Endothelial cell of umbilical vein (primary cell): ENCODE data around the gene DLD. TPM values are rescaled to one million over a fixed set of nuclear protein-coding genes. Genes with fewer than 3 reads are reported as not detected.

Source experiments
- BruUV-seq: library from RNA; stranded (reverse); fragments of 400-500 nt; replicated peaks from 2 replicates; lab custom pipeline; 2021; lab: Mats Ljungman, UMichigan
- CTCF ChIA-PET: fragments of 300-600, 350-600 bp; sonication (Branson Sonifier 250); formaldehyde crosslinking; loops from one replicate; lab custom pipeline; 2021; ENCODE audit warnings: antibody characterized with exemption, inconsistent platforms; lab: Charles Lee
- POLR2A ChIA-PET: fragments of 300-600, 350-600 bp; sonication (Branson Sonifier 250); formaldehyde crosslinking; loops from one replicate; lab custom pipeline; 2021; ENCODE audit warnings: antibody characterized with exemption, inconsistent platforms; lab: Charles Lee
- DNase-seq: peaks from one replicate; pipeline ENCODE4 v3.0.0-alpha.2; 2011; ENCODE audit warnings: low read depth, low spot score
- FAIRE-seq: peaks from 2 replicates; lab custom pipeline; 2011; peaks lifted over from hg19 to GRCh38; lab: Jason Lieb, UNC
- H2AFZ ChIP-seq: 2 replicates; pipeline ENCODE4 v1.6.0; 2012; ENCODE audit warnings: low read depth, low read length, control low read depth, inconsistent platforms
- H3K27ac ChIP-seq: 2 replicates; pipeline ENCODE4 v1.5.1; 2011; ENCODE audit warnings: low read depth, mild to moderate bottlenecking, control low read depth, low read length, moderate library complexity; ENCODE audit not compliant: insufficient read depth
- H3K27me3 ChIP-seq, 2 experiments: 2 replicates each; pipeline versions ENCODE4 v1.6.0 to v1.6.1; 2011; ENCODE audit warnings: low read length in 2 of 2, mixed read lengths in 1 of 2; ENCODE audit not compliant: control insufficient read depth in 2 of 2, insufficient read depth in 2 of 2
- H3K36me3 ChIP-seq, 2 experiments: 2 replicates in 1 of 2; 3 replicates in 1 of 2; pipeline ENCODE4 v1.5.1; 2011; ENCODE audit warnings: low read length in 2 of 2, mild to moderate bottlenecking in 1 of 2, moderate library complexity in 1 of 2; ENCODE audit not compliant: control insufficient read depth in 2 of 2, insufficient read depth in 2 of 2; ENCODE audit errors: extremely low read depth in 1 of 2
- H3K4me1 ChIP-seq: 3 replicates; pipeline ENCODE4 v1.5.1; 2011; ENCODE audit warnings: mild to moderate bottlenecking, low read length; ENCODE audit not compliant: control insufficient read depth, insufficient read depth; ENCODE audit errors: extremely low read depth
- H3K4me2 ChIP-seq: 2 replicates; pipeline ENCODE4 v1.6.1; 2011; ENCODE audit warnings: low read length, control low read depth, mixed read lengths; ENCODE audit not compliant: insufficient read depth
- H3K4me3 ChIP-seq, 3 experiments: fragments of 200-600 bp in 1 of 3; sonication (generic), shearing (Covaris generic) in 1 of 3; replicated peaks in 1 of 3; 2 replicates each; pipeline ENCODE4 v1.5.1; 2011 to 2016; ENCODE audit warnings: control low read depth in 3 of 3, low read length in 3 of 3, mild to moderate bottlenecking in 2 of 3, inconsistent platforms in 1 of 3, low read depth in 1 of 3, moderate library complexity in 1 of 3; ENCODE audit not compliant: insufficient read depth in 1 of 3
- H3K79me2 ChIP-seq: 2 replicates; pipeline ENCODE4 v1.6.0; 2012; ENCODE audit warnings: low read length, inconsistent platforms; ENCODE audit not compliant: control insufficient read depth, insufficient read depth
- H3K9ac ChIP-seq: replicated peaks from 2 replicates; pipeline ENCODE3; 2011; ENCODE audit warnings: low read length, control low read depth; ENCODE audit not compliant: insufficient read depth; ENCODE audit errors: extremely low read depth
- H3K9me1 ChIP-seq: replicated peaks from 3 replicates; pipeline ENCODE4 v1.6.0; 2011; ENCODE audit warnings: mild to moderate bottlenecking, low read length; ENCODE audit not compliant: control insufficient read depth, insufficient read depth; ENCODE audit errors: extremely low read depth
- H3K9me3 ChIP-seq: replicated peaks from 2 replicates; pipeline ENCODE4 v1.5.1; 2012; ENCODE audit warnings: low read length, inconsistent platforms; ENCODE audit not compliant: control insufficient read depth, insufficient read depth
- H4K20me1 ChIP-seq: replicated peaks from 2 replicates; pipeline ENCODE3; 2011; ENCODE audit warnings: mild to moderate bottlenecking, low read length; ENCODE audit not compliant: control insufficient read depth, insufficient read depth; ENCODE audit errors: extremely low read depth
- EZH2 ChIP-seq: IDR thresholded peaks from 2 replicates; pipeline ENCODE4 v1.6.1; 2012; ENCODE audit warnings: borderline replicate concordance, low read depth, mild to moderate bottlenecking, moderate library complexity, low read length, inconsistent platforms; ENCODE audit not compliant: severe bottlenecking
- FOS ChIP-seq: IDR thresholded peaks from 2 replicates; pipeline ENCODE4 v1.6.1; 2011; ENCODE audit warnings: mild to moderate bottlenecking, low read length, moderate library complexity, borderline replicate concordance; ENCODE audit not compliant: insufficient read depth
- GATA2 ChIP-seq: IDR thresholded peaks from 2 replicates; pipeline ENCODE4 v1.7.0; 2011; ENCODE audit warnings: low read depth, mild to moderate bottlenecking, moderate library complexity, mixed read lengths, low read length; ENCODE audit not compliant: insufficient read length, insufficient read depth
- JUN ChIP-seq: IDR thresholded peaks from 2 replicates; pipeline ENCODE4 v1.6.1; 2011; ENCODE audit warnings: borderline replicate concordance, low read depth; ENCODE audit not compliant: insufficient read length, insufficient read depth
- MAX ChIP-seq: IDR thresholded peaks from 2 replicates; pipeline ENCODE4 v1.6.1; 2011; ENCODE audit not compliant: insufficient read depth, insufficient read length
- MYC ChIP-seq: IDR thresholded peaks from one replicate; pipeline ENCODE4 v1.6.1; 2011; ENCODE audit warnings: mild to moderate bottlenecking, low read depth, low read length
- POLR2A ChIP-seq: IDR thresholded peaks from 2 replicates; pipeline ENCODE4 v1.6.1; 2012; ENCODE audit warnings: low read depth, mild to moderate bottlenecking, control low read depth, low read length
- POLR2AphosphoS5 ChIP-seq: IDR thresholded peaks from 2 replicates; pipeline ENCODE4 v1.6.1; 2012; ENCODE audit warnings: low read depth, mild to moderate bottlenecking, control low read depth, low read length, moderate library complexity; ENCODE audit not compliant: insufficient read depth
- dilution Hi-C: fragments of 300-500 bp; cut with MboI; formaldehyde crosslinking; loops from one replicate; pipeline ENCODE4 v1.15.0; 2019; ENCODE audit warnings: low sequenced_read_pairs; ENCODE audit not compliant: extremely low pct_ligation_motif_present
- intact Hi-C: fragments of 100-400 bp; cut with micrococcal nuclease; formaldehyde crosslinking; loops from one replicate; pipeline ENCODE4 v1.10.0; 2022
- polyA plus RNA-seq, 4 experiments: library from polyadenylated mRNA; depleted of rRNA in 3 of 4; stranded (reverse) in 3 of 4; unstranded in 1 of 4; fragments of >200 nt; gene quantifications; 2 replicates each; pipeline versions ENCODE4 v1.2.1 to v1.2.3, GENCODE V29; 2011 to 2012; ENCODE audit warnings: missing spikeins in 1 of 4
- total RNA-seq: library from RNA; stranded (reverse); gene quantifications from 2 replicates; pipeline ENCODE4 v1.2.3, GENCODE V29; 2021
- TF ChIP-seq, protein P1 (sequence below), 2 donors: IDR thresholded peaks; 1 replicate in 1 of 2; 2 replicates in 1 of 2; pipeline ENCODE4 v1.5.1; 2011; ENCODE audit warnings: low read length in 2 of 2, mild to moderate bottlenecking in 2 of 2, moderate library complexity in 2 of 2, control low read depth in 1 of 2, inconsistent platforms in 1 of 2, low read depth in 1 of 2; ENCODE audit not compliant: insufficient read depth in 1 of 2; ENCODE audit errors: extremely low read depth in 1 of 2

DLD gene
- total and polyA plus RNA-seq, 2 donors (not counting 3 experiments of a cell fraction or from before 2014, with no cell fraction given): 61.7 to 95.0 TPM

DNA sequence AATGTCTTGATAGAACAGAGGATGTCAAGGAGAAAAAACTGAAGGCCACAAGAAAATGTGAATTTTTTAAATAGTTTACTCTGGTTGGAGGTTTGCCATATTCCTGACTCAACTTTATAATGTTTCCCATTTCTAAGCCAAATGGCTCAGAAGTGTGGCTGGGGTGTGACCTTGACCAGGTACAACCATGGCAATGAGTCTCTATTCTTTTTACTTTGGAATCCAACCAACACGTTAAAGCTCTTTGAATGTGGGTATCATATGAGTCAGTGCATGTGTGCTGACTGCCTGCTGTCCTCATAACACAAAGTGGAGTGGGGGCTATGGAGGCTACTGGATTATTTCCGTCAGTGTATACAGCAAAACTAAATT, 33.5 kb upstream of the DLD start:
- FAIRE-seq: no peak
- no TSS peak for BruUV-seq
- CTCF ChIA-PET: interaction anchor here (2.0 kb wide), 1 partner anchor 17 kb away, joined by 7 read pairs; no protein-coding TSS in a partner anchor
- Histone ChIP-seq H3K27ac (no peak overlapping the region), H3K4me1 (no peaks in the 10 kb centered on the region), H3K4me3 (no peak overlapping the region), H3K27me3 (peaks cover 5 to 7% of the 10 kb centered on the region in 2 experiments), H4K20me1 (no peaks in the 10 kb centered on the region), H3K9ac (no peak overlapping the region), H3K79me2 (no peaks in the 10 kb centered on the region), H2AFZ (no peak overlapping the region), H3K9me1 (no peaks in the 10 kb centered on the region), H3K9me3 (no peaks in the 10 kb centered on the region), H3K36me3 (no peaks in the 10 kb centered on the region), H3K4me2 (no peak overlapping the region)
- DNase-seq: peak; percentile 86
- dilution Hi-C loops (no loop called here), intact Hi-C loops (no loop called here)
- POLR2A ChIA-PET: interaction anchor here (0.6 kb wide), 1 partner anchor 293 kb away, joined by 3 read pairs; no protein-coding TSS in a partner anchor
- TF ChIP-seq EZH2: no peak
- TF ChIP-seq, protein P1, sequence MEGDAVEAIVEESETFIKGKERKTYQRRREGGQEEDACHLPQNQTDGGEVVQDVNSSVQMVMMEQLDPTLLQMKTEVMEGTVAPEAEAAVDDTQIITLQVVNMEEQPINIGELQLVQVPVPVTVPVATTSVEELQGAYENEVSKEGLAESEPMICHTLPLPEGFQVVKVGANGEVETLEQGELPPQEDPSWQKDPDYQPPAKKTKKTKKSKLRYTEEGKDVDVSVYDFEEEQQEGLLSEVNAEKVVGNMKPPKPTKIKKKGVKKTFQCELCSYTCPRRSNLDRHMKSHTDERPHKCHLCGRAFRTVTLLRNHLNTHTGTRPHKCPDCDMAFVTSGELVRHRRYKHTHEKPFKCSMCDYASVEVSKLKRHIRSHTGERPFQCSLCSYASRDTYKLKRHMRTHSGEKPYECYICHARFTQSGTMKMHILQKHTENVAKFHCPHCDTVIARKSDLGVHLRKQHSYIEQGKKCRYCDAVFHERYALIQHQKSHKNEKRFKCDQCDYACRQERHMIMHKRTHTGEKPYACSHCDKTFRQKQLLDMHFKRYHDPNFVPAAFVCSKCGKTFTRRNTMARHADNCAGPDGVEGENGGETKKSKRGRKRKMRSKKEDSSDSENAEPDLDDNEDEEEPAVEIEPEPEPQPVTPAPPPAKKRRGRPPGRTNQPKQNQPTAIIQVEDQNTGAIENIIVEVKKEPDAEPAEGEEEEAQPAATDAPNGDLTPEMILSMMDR (IDR thresholded peaks at IDR 0.05; ENCODE audit: extremely low read depth in 1 of 2, insufficient read depth in 1 of 2, low read depth in 1 of 2, low read length in 2 of 2): no peak
- peak; percentile 6 for TF ChIP-seq FOS
- no peak for TF ChIP-seq POLR2AphosphoS5
- no peak for TF ChIP-seq MYC
- TF ChIP-seq MAX: no peak
- TF ChIP-seq GATA2: peak; percentile 14
- no peak for TF ChIP-seq JUN
- no peak for TF ChIP-seq POLR2A
